Stimulated activated CD4-positive, alpha-beta T cell treated with anti-CD3 and anti-CD28 coated beads, Interleukin-1b, Interleukin-23, amount 100 ng/mL, for 24 hours (primary cell): ENCODE results near the gene CPLANE1.
"Not testable (repeated sequence)": the region's sequence is repeated elsewhere in the genome, so short reads cannot be mapped to it uniquely, and the experiment has no call there.

Source experiments
- DNase-seq, 4 experiments: peaks; one replicate each; pipeline ENCODE4 v3.0.0-alpha.2; 2020; ENCODE audit warnings: low read depth in 4 of 4, low spot score in 1 of 4

CPLANE1 gene

GRCh38 chr5:37121465-37121864 is 127.7 kb downstream of the CPLANE1 start:
- no peak for DNase-seq

GRCh38 chr5:37121027-37121426 is 128.1 kb downstream of the CPLANE1 start:
- no peak for DNase-seq

- no peak for DNase-seq
These were observed 128.9 kb downstream of the CPLANE1 start for GRCh38 chr5:37120270-37120669.

- no peak for DNase-seq
These were observed 132.8 kb downstream of the CPLANE1 start for GRCh38 chr5:37116359-37116758.

- no peak for DNase-seq
These were observed 136.7 kb downstream of the CPLANE1 start for GRCh38 chr5:37112383-37112991.

- DNase-seq = peak in 1 of 4 experiments; percentile 4
These were observed 137.5 kb downstream of the CPLANE1 start for GRCh38 chr5:37111426-37112382.

GRCh38 chr5:37110135-37110534 is 139.0 kb downstream of the CPLANE1 start:
- DNase-seq = no peak

- no peak for DNase-seq
These were observed 139.8 kb downstream of the CPLANE1 start for GRCh38 chr5:37109338-37109737.

- no peak for DNase-seq
These were observed 145.9 kb downstream of the CPLANE1 start for GRCh38 chr5:37103302-37103701.

GRCh38 chr5:37099267-37099666 is 149.9 kb downstream of the CPLANE1 start:
- not testable (repeated sequence) for DNase-seq

- not testable (repeated sequence) for DNase-seq
These were observed 155.4 kb downstream of the CPLANE1 start for GRCh38 chr5:37093795-37094194.

GRCh38 chr5:37090781-37091180 is 158.4 kb downstream of the CPLANE1 start:
- DNase-seq = no peak

- DNase-seq = no peak
These were observed 159.0 kb downstream of the CPLANE1 start for GRCh38 chr5:37090123-37090726.

- no peak for DNase-seq
These were observed 161.2 kb downstream of the CPLANE1 start for GRCh38 chr5:37088009-37088408.

GRCh38 chr5:37086466-37087173 is 162.6 kb downstream of the CPLANE1 start:
- DNase-seq = no peak

- DNase-seq = not testable (repeated sequence)
These were observed 163.2 kb downstream of the CPLANE1 start for GRCh38 chr5:37086026-37086425.

GRCh38 chr5:37082977-37083376 is 166.2 kb downstream of the CPLANE1 start:
- DNase-seq = not testable (repeated sequence)

GRCh38 chr5:37080697-37081096 is 168.5 kb downstream of the CPLANE1 start:
- DNase-seq = no peak

GRCh38 chr5:37077146-37077545 is 172.0 kb downstream of the CPLANE1 start:
- no peak for DNase-seq

GRCh38 chr5:37075399-37075950 is 173.7 kb downstream of the CPLANE1 start:
- DNase-seq = no peak
